Calu3 (cell line): ENCODE data around the gene RBM38. TPM values are rescaled to one million over a fixed set of nuclear protein-coding genes. Genes with fewer than 3 reads are reported as not detected.

Experiments
- BruUV-seq: library from RNA; stranded (reverse); fragments of 400-500 nt; replicated peaks from 2 replicates; lab custom pipeline; 2021; lab: Mats Ljungman, UMichigan
- CTCF ChIA-PET: fragments of 300-600 bp; sonication (Branson Sonifier 250); formaldehyde crosslinking; loops from one replicate; lab custom pipeline; 2022; ENCODE audit warnings: antibody characterized with exemption; lab: Charles Lee
- DNase-seq: peaks from one replicate; pipeline ENCODE4 v3.0.0; 2022
- H3K27ac Mint-ChIP-seq: one replicate; pipeline ENCODE4 v1.8.0; 2022; ENCODE audit warnings: mixed read lengths; ENCODE audit not compliant: unreplicated experiment
- H3K27me3 Mint-ChIP-seq: one replicate; pipeline ENCODE4 v1.8.0; 2022; ENCODE audit warnings: mixed read lengths; ENCODE audit not compliant: unreplicated experiment
- H3K36me3 Mint-ChIP-seq: one replicate; pipeline ENCODE4 v1.8.0; 2022; ENCODE audit warnings: mild to moderate bottlenecking, moderate library complexity, mixed read lengths; ENCODE audit not compliant: insufficient read depth, unreplicated experiment
- H3K4me1 Mint-ChIP-seq: one replicate; pipeline ENCODE4 v1.8.0; 2022; ENCODE audit warnings: mild to moderate bottlenecking, low read depth, mixed read lengths; ENCODE audit not compliant: unreplicated experiment
- H3K4me3 Mint-ChIP-seq: one replicate; pipeline ENCODE4 v1.8.0; 2022; ENCODE audit warnings: mild to moderate bottlenecking, low read depth, moderate library complexity, mixed read lengths; ENCODE audit not compliant: unreplicated experiment
- H3K9me3 Mint-ChIP-seq: one replicate; pipeline ENCODE4 v1.8.0; 2022; ENCODE audit warnings: low read depth, mixed read lengths; ENCODE audit not compliant: unreplicated experiment
- CTCF ChIP-seq: fragments of 200-600 bp; IDR thresholded peaks from one replicate; pipeline ENCODE4 v1.8.0; 2022; ENCODE audit warnings: antibody characterized with exemption; ENCODE audit not compliant: unreplicated experiment
- intact Hi-C: fragments of 100-400 bp; cut with micrococcal nuclease; formaldehyde crosslinking; loops from one replicate; pipeline ENCODE4 v1.10.0; 2022; ENCODE audit not compliant: unreplicated experiment
- total RNA-seq: library from RNA; stranded (reverse); gene quantifications from 2 replicates; pipeline ENCODE4 v1.2.3, GENCODE V29; 2022

The RBM38 gene
- total RNA-seq, 1 experiment from 2014 or later, result 29.5 TPM

DNA sequence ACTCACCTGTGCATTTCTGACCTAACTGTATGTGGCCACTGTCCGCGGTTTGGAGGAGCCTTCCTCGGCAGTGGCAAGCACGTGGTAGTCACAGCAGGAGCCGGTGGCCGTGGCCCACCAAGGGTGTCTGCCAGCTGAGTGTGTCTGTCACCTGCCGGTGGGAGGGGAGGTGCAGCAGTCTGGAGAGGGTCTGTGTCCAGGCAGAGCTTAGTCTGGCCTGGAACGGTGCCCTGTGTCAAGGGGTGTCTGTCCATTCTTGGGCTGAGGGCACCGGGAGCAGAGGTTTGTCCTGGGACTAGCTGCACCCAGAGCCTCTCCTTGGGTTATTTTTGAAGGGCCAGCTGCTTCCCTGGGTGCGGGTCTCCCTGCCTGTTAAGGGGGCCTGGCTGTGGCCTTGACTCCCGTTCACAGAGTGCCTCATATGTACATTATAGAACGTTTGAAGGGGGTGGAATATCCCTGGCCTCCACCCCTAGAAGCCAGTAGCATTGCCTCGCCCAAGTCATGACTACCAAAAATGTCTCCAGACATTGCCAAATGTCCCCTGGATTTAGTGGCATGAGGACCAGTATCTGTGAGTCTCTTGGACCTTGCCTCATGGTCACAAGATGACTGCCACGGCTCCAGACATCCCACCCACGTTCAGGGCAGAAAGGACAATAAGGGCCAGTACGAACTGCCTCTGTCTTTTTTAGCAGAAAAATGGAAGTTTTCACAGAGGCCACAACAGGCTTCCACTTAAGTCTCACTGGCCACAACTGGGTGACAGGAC is 5.2 kb downstream of the RBM38 start:
- no peaks in the 10 kb centered on the region for H3K4me1 Mint-ChIP-seq
- CTCF ChIA-PET, result no interaction called here
- H3K9me3 Mint-ChIP-seq, result no peaks in the 10 kb centered on the region
- intact Hi-C loops, result no loop called here
- no peak for DNase-seq
- H3K36me3 Mint-ChIP-seq, result peaks cover 32% of the 10 kb centered on the region
- TF ChIP-seq CTCF, result no peak
- H3K27ac Mint-ChIP-seq, result no peak overlapping the region
- no TSS peak for BruUV-seq
- no peaks in the 10 kb centered on the region for H3K27me3 Mint-ChIP-seq
- no peak overlapping the region for H3K4me3 Mint-ChIP-seq

- Mint-ChIP-seq H3K36me3 (peaks cover 29% of the 10 kb centered on the region), H3K27me3 (no peaks in the 10 kb centered on the region), H3K4me1 (no peaks in the 10 kb centered on the region), H3K27ac (no peak overlapping the region), H3K9me3 (no peaks in the 10 kb centered on the region), H3K4me3 (no peak overlapping the region)
- BruUV-seq, result no TSS peak
- CTCF ChIA-PET, result no interaction called here
- intact Hi-C loops, result no loop called here
- DNase-seq, result no peak
- no peak for TF ChIP-seq CTCF
These were observed 5.9 kb downstream of the RBM38 start for GRCh38 chr20:57396984-57397692.

GRCh38 chr20:57397693-57398108 is 6.5 kb downstream of the RBM38 start:
- Mint-ChIP-seq H3K27ac (no peak overlapping the region), H3K4me1 (no peaks in the 10 kb centered on the region), H3K27me3 (no peaks in the 10 kb centered on the region), H3K36me3 (peaks cover 23% of the 10 kb centered on the region), H3K9me3 (no peaks in the 10 kb centered on the region), H3K4me3 (no peak overlapping the region)
- CTCF ChIA-PET, result no interaction called here
- no peak for TF ChIP-seq CTCF
- DNase-seq, result no peak
- intact Hi-C loops, result no loop called here
- BruUV-seq, result no TSS peak

DNA sequence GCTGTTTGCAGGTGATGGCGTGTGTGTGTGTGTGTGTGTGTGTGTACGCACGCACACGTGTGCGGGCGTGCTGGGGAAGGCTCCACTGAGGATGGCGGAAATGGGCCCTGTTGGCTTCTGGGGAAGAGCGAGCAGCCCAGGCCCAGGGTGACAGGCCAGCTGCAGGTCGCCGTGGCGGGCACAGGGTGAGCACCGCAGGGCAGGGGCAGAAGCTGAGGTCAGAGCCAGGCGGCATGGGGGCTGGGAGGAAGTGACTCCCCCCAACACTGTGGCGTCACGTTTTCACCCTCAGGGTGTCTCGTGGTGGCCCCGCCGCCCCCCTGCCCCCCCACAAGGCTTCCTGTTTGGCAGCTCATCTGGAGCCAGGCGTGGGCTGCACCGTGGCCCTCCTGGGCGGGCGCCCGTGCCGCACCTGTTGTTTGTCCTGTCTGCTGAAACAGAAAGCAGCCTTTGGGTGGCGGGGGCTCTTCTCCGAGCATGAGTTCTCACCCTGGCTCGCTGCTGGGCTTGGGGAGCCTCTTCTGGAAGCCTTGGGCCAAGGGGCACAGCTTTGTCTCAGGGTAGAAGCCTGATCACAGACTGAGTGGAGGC is 7.1 kb downstream of the RBM38 start:
- intact Hi-C loops, result no loop called here
- no peak overlapping the region for H3K27ac Mint-ChIP-seq
- H3K4me3 Mint-ChIP-seq, result no peak overlapping the region
- H3K36me3 Mint-ChIP-seq, result peaks cover 17% of the 10 kb centered on the region
- no peak for TF ChIP-seq CTCF
- CTCF ChIA-PET, result interaction anchor here (0.6 kb wide), 1 partner anchor 92 kb away, joined by 3 read pairs; no protein-coding TSS in a partner anchor
- H3K27me3 Mint-ChIP-seq, result no peaks in the 10 kb centered on the region
- no TSS peak for BruUV-seq
- no peaks in the 10 kb centered on the region for H3K4me1 Mint-ChIP-seq
- DNase-seq, result no peak
- H3K9me3 Mint-ChIP-seq, result no peaks in the 10 kb centered on the region
